Ramos (cell line): ENCODE measurements around the gene CD81.
"Not testable (repeated sequence)": the region's sequence is repeated elsewhere in the genome, so short reads cannot be mapped to it uniquely, and the experiment has no call there.

Source experiments
- in situ Hi-C: fragments of 300-500 bp; cut with MboI; formaldehyde crosslinking; loops from one replicate; pipeline ENCODE4 v1.14.3; 2022; ENCODE audit warnings: low sequenced_read_pairs; ENCODE audit not compliant: unreplicated experiment

CD81 gene

GRCh38 chr11:2376751-2377451 is at the start of gene CD81:
Gene CD81, plus strand, starts transcription at chr11:2377310. Its CDS starts 240 bp downstream, at chr11:2377550.
- in situ Hi-C loops: loop anchor here (25.0 kb wide), 1 partner anchor 1565 kb away; the partner anchor contains the start of genes PIDD1, PNPLA2 and RPLP2

GRCh38 chr11:2328021-2328420 is 49.1 kb upstream of the CD81 start:
- in situ Hi-C loops: no loop called here

GRCh38 chr11:2328656-2329354 is 48.3 kb upstream of the CD81 start:
- in situ Hi-C loops: no loop called here

- in situ Hi-C loops: no loop called here
Observed at GRCh38 chr11:2329551-2329950, 47.6 kb upstream of the CD81 start.

GRCh38 chr11:2330696-2331095 is 46.4 kb upstream of the CD81 start:
- in situ Hi-C loops: no loop called here

- in situ Hi-C loops: no loop called here
Observed at GRCh38 chr11:2331404-2331803, 45.7 kb upstream of the CD81 start.

GRCh38 chr11:2332569-2332968 is 44.5 kb upstream of the CD81 start:
- in situ Hi-C loops: not testable (repeated sequence)

GRCh38 chr11:2333486-2334205 is 43.5 kb upstream of the CD81 start:
- in situ Hi-C loops: not testable (repeated sequence)

- in situ Hi-C loops: not testable (repeated sequence)
Observed at GRCh38 chr11:2335286-2335685, 41.8 kb upstream of the CD81 start.

- in situ Hi-C loops: not testable (repeated sequence)
Observed at GRCh38 chr11:2338760-2339159, 38.4 kb upstream of the CD81 start.

- in situ Hi-C loops: no loop called here
Observed at GRCh38 chr11:2342557-2342956, 34.6 kb upstream of the CD81 start.

GRCh38 chr11:2342981-2343380 is 34.1 kb upstream of the CD81 start:
- in situ Hi-C loops: no loop called here

- in situ Hi-C loops: no loop called here
Observed at GRCh38 chr11:2343502-2343901, 33.6 kb upstream of the CD81 start.

GRCh38 chr11:2345050-2345449 is 32.1 kb upstream of the CD81 start:
- in situ Hi-C loops: no loop called here

- in situ Hi-C loops: no loop called here
Observed at GRCh38 chr11:2346014-2346413, 31.1 kb upstream of the CD81 start.

- in situ Hi-C loops: no loop called here
Observed at GRCh38 chr11:2346586-2347307, 30.4 kb upstream of the CD81 start.

- in situ Hi-C loops: no loop called here
Observed at GRCh38 chr11:2347308-2347830, 29.7 kb upstream of the CD81 start.

- in situ Hi-C loops: no loop called here
Observed at GRCh38 chr11:2348986-2349385, 28.1 kb upstream of the CD81 start.

GRCh38 chr11:2351701-2352100 is 25.4 kb upstream of the CD81 start:
- in situ Hi-C loops: no loop called here

GRCh38 chr11:2352420-2352819 is 24.7 kb upstream of the CD81 start:
- in situ Hi-C loops: no loop called here
